ENCODE results near the gene RELL1. TPM values are rescaled to one million over a fixed set of nuclear protein-coding genes. Genes with fewer than 3 reads are reported as not detected.
A peak's percentile ranks its signal among the peaks of the same experiment; 100 is the strongest.

Gene RELL1
- total RNA-seq, 1 donor from 2014 or later, result 74.7 TPM

DNA sequence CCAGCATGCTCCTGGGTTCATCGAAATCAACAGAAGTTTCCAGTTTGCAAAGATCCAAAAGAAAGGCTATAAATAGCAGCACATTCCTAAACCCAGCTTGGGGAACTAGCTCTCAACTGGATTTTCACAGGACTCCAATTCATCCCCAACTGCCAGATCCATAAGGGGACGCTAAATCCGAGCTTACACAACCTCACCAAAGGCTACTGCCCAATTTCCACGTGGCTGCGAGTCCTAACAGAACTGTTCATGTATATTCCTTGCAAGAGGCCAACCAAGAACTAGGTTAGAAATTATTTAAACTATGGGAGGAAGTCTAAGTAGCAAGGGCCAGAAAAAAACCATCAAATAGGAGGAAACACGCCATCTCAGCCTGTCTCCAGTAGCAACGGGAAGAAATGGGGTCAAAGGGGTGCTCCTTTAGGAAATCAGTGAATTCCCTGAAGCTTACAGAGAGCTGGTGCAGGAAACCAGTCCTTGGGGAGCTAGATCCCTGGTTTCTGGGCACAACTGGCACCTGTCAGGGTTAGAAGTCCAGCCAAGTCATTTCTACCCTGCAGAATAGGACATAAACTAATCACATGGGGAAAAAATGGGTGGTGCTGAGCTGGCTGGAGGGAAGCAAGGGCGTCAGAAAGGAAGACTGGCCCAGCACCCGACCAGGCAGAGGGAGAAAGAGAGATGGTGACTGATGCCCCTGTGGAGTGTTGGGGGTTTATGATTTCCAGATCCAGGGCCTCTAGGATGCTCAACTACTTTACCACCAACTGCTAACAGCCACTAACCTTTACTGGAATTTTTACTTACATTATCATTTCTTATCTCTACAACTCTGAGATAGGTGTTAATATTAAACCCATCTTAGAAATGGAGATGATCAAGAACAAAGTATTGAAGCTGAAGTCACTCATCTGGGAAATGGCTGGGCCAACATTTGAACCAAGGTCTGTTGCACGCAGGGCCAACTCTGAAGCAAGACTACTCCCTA is 20.5 kb downstream of the RELL1 start:
- DNase-seq, result peak; percentile 37

DNA sequence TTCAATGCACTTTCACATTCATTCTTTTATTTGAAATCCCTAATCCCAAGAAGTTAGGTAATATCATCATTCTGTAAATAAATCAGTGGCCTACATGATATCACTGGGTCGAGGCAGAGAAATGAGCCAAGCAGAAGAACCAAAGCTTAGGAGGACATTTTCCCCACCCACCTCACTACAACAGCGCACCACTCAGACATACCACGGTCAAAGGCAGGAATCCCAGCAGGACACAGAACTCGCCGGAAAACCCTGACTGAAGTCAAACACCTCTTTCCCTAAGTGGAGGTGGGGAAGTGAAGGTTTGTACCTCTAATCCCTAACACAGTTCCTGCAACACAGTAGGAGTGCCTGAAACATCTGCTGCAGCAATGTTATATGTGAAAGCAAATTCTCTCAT is 21.5 kb downstream of the RELL1 start:
- no peak for DNase-seq

DNA sequence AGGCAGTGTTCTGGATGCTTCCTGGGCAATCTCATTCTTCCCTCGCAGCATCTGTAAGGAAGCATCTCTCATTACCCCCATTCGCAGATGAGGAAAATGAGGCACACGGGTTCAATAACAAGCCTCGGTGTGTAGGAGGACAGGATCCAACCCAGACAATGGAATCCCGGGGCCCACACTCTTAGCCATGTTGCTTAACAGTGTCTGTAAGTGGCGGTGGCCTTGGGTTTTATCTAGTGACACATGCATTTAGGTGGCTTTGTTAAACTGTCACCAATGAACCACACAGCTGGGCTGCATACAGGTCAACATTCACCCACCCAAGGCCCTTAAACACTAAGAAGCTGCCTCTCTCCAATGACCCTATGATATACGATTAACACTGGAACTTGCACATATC is 22.6 kb downstream of the RELL1 start:
- no peak for DNase-seq

DNA sequence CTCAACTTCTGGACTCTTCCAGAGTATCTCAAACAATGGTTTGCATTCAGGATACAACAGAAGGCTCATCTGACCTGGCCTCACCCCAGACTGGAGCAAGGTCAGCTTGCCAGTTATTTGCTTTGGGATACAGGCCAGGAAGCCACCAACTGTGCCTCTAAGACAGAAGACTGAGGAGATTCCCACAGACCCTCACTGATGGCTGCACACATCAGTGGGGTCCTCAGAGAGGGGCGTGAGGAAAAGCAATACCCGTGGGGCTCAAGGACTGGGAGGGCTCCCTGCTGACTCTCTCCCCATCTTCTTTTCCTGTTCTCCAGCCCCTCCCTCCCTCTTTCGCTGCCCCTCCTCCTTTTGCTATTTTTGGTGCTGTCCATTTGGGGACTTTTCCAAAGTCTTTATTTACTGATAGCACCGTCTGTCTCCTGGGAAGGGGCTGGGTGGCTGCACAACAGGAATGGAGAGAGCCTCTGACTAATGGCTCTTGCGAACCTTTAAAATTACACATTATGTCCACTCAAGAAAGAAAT is 23.2 kb downstream of the RELL1 start:
- DNase-seq, result peak; percentile 67

DNA sequence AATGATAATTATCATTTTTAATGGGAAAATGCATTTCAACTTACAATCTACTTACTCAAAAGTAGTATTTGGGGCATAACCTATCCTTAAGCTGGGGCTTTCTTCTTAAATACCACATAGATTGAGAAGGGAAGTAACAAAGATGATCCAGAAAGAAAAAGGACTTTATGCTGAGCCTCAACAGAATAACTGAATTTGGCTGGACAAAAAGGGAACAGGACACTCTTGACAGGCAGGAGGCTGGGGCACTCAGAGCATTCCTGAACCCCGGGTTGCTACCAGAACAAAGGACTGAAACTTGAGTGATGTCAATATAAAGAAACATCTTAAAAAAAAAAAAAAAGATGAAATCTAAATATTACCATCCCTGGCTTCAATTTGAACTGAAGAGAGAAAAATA is 23.9 kb downstream of the RELL1 start:
- no peak for DNase-seq

DNA sequence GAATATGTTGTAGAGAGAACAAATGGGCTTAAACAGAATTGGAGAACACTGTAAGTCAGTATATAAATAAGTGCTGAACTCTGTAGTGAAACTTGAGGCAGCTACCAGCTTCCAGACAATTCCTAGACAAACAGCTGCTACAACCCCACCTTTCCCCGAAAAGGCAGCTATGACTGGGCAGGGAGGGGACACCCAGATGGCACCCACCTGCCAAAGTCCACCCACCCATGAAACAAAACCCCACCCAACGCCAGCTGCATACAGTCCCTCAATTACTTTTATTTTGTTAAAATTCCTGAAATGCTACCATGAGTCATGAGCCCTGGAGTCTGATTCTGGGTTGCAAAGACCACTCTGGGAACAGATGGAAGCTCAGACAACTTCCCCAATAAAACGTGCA is 24.4 kb downstream of the RELL1 start:
- peak; percentile 91 for DNase-seq

DNA sequence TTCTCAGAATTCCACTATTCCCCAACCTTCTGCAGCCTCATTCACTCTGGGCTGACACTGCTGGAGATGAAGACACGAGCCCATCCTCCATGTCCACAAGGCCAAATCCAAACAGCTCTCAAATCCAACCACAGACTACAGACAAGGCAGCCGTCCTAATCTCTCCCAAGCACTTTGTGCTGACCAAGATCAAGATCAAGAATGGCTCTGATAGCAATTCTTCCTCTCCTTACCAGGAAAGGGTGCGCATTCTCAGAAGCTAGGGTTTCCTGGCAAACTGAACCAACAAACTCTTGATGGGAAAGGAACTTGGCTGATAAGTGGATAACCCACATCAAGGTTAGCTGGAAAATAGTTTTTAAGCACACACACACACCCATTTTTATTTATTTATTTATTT is 26.5 kb downstream of the RELL1 start:
- no peak for DNase-seq

DNA sequence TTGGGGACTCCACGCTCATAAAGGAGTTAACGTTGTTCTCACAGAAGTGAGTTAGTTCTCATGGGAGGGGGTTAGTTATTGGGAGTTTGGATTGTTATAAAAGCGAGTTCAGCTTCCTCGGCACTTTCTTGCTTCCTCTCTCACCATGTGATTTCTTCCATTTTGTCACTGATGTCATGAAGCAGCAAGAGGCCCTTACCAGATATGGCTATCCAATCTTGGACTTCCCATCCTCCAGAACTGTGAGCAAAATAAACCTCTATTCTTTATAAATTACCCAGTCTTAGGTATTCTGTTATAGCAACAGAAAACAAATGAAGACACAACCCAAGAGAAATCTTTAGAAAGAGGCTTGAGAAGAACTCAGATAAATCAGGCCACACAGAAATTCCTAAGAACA is 29.5 kb downstream of the RELL1 start:
- no peak for DNase-seq

DNA sequence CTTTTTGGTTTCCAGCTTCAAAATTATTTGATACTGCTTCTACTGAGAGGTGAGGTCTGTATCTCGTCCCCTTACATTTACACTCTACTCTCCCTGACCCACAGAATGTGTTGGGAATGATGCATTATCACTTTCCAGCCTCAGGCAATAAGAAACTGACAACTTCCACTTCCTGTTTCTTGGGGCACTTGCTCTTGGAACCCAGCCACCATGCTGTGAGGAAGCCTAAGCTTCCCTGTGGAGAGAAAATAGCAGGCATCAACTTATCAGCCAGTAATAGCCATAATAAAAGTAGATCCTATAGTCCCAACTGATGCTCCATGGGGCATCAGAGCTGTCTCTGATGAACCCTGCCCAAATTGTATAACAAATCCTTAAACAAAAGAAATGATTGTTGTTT is 32.6 kb downstream of the RELL1 start:
- DNase-seq, result no peak

DNA sequence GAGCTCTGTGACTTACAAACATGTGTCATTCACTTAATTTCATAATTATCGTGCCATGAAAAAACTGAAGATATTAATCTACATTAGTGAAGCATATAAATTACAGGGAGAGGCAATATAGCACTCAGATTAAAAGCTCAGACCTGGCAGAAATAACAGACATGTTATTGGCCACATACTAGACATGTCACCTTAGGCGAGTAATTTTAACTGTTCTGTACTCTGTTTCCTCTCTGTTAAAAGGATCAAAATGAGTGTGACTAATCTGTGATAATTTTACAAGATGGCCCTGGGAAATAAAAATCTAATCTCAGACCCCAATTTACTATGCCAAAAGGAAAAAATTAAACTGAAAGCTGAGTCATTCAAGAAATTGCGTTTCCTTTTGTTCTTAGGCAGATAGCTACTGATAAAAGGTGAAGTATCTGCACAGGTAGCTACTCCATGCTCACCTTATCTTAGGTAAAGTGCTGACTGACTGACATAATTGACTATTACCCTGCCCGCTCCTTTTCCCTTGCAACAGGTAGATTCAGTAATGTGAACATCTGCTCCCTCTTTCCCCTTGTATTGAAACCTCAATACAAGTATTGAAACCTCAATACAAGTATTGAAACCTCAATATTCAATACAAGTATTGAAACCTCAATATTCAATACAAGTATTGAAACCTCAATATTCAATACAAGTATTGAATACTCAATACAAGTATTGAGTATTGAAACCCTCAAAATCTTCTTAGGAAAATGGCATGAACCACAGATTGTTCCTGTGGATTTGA is 33.2 kb downstream of the RELL1 start:
- no peak for DNase-seq

DNA sequence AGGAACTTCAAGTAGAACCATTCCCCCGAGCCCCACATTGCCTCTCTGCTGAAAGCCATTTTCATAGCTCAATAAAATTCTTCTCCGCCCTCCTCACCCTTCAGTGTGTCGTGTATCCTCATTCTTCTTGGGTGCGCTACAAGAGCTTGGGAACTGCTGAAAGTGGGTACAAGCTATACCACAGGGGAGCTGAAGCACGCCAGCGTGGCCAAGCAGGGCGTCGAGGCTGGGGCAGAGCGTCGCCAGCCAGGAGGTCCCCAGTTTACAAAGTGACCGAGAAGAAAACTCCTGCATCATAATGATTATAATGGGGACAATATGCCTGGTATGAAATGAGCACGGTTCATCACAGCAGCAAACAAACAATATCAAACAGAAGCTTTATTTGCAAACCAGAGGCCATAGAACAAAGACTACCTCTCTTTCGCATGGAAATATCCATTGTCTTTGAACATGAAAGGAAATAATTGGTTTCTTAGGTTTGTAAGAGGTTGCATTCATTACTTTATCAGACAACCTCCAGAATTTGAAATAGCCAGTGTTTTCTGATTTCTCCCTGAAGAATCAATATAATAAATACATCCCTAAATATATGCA is 34.3 kb downstream of the RELL1 start:
- no peak for DNase-seq

DNA sequence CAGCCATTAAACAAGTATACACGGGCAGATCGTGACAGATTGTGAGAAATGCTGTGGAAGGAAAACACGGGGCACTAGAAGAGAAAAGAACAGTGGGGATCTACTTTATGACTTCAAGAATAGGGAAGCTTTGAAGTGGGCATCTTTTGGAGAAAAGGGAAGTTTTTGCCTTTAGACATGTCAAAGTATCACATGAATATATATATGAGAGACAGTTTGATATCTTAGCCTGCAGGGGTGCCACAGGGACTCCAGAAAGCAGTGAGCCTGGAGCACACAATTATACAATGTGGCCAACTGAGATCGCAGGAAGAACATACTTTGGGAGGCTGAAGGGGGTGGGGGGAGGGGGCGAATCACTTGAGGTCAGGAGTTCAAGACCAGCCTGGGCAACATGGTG is 35.7 kb downstream of the RELL1 start:
- no peak for DNase-seq

DNA sequence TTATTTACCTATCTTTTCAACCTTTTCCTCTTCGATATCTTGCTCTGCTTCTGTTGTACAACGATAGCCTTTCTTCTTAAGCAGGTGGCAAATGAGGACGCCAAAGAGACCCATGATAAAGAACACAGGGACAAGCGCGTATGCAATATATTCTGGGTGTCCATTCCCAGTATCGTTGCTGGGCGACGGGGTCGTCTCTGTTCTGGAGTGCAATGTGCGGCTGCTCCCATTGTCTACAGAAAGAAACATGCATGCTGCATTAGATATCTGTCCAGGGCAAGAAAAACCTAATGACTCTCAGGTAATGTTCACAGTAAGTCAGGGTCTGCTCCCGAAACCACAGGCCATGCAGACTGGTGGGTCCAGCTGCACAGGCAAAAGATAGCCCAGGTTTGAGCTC is 36.9 kb downstream of the RELL1 start:
- no peak for DNase-seq

DNA sequence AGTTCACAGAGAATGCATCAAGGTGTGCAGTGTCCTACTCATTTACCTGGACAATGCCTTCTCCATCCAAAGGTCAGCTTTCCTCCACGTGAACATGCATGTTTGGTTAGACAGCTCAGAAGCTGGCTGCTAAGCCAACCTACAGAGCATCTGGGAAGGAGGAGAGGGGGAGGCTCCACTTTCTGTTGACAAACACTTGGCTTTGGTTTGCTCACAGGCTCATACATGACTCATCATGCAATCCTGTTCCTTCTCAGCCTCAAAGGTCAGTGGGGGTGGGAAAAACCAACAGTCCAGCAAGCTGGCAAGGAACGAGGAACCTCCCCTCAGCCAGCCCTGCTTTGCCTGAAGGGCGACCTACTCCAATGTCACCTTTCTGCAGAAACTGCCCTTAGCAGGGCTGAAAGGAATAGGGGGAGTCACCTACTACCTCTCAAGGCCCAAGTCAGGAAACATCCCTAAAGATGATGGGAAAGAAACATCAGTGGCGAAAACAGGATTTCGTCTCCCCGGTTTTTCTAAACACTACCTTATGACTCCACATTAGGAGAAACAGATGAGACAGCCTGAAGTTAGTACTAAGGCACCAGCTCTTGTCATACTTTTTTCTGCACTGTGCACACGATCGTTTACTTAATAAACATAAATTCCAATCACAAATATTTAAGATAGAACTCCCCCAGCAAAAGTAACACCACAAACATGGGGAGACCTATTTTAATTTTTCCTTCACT is 37.9 kb downstream of the RELL1 start:
- DNase-seq, result peak; percentile 33

DNA sequence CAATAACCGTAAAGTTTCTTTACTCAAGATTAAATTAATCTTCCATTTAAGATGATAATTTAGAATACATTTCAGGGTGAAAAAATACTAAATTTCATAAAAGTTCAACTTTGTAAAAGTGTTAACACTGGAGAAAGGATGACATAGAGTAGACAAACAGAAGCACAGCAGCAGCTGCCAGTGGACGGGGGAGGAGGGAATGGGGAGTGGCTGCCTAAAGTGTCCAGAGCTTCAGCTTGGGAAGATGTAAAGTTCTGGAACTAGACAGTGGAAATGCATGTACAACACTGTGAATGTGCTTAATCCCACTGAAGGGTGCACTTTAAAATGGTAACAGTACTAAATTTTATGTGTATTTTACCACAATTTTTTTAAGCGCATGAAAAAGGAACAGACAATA is 39.9 kb downstream of the RELL1 start:
- DNase-seq, result peak; percentile 77

DNA sequence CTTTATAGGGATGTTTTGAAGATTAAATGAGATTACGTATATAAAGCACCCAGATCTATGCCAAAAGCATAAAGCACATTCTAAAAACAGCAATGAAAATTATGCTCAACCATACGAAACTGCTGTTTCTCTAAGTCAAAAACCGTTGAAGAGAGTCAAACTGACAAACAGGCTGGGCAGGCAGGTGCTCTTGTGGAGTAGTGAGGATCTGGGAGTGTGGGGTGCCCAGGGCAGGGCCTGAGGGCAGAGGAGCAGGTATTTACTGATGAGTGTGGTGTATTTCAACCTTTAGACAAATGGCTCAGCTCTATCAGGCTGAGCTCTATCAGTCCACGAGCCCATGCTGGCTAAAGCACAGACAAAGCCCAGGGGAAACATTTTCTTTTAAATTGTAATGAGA is 40.4 kb downstream of the RELL1 start:
- DNase-seq, result no peak

DNA sequence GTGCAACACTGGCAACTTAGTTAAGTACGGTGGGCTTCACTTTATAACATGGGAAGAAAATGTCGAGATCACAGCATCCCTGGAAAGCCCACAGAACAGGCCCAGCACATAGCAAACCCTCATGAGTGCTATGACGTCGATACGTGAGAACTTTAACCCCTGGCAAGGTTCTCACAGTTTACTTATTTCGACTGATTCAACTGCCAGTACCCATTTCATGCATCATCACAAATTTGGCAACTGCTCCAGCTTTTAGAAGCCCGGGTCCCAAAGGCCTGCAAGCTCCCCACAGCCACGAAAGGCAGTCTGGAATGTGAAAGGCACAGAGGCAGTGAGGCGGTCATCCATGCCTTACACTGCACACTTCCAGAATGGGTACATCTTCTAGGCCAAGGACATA is 41.2 kb downstream of the RELL1 start:
- DNase-seq, result peak; percentile 72

DNA sequence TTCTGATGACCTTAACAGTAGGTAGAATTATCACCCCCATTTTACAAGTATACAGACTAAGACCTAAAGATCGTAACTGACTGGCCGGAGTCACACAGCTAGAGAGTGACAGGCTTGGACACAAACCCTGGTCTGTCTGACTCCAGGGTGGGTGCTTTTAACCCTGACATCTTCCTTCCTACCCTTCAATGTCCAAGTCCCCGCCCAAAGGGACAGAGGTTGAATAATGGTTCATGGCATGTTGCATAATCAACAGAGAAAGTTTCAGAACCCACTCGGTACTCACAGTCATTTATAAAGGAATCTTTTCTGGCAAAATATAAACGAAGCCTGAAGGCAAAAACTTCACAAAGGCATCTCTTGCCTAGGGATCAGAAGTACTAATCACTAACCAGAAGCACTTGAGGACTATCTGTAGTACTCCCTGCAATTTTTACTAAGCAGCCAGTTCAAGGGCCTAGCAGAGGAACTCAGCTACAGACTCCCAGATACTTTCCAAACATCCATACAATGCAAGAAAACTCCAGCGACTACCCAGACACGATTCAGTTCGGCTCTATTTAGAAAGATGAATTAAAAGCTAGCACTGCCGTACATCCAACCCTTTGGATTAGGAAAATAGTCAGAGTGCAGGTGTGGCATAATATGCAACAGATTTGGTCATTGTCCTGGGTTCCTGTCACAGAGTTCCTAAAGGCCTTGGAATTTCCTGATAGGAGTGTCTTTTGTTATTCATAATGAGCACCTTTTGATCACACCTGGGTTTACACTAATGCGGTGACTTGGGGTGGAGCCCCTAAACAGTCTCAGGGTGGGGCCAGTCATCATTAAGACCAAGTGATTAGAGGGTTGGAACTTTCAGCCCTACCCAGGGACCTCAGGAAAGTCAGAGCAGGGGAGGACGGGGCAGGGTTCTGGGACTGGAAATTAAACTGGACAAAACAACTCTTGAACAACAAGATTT is 44.0 kb downstream of the RELL1 start:
- DNase-seq, result no peak

DNA sequence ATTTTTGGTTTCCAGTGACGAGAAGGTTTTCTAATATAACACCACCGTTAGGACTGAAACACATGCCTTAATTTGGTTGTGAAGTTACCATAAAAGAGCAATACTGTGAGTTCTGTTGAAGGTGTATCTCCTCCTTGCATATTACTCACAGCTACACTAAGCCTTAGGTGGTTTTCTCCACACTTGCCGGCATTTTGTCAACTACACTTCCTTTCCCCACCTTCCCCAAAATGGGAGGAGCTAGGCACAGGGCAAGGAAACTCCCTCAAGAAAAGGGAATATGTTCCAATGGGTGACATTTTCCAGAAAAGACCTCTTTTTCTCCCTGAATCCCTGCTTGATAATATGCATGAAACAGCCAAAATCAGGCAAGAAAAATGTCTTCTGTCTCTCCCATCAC is 44.8 kb downstream of the RELL1 start:
- DNase-seq, result no peak

DNA sequence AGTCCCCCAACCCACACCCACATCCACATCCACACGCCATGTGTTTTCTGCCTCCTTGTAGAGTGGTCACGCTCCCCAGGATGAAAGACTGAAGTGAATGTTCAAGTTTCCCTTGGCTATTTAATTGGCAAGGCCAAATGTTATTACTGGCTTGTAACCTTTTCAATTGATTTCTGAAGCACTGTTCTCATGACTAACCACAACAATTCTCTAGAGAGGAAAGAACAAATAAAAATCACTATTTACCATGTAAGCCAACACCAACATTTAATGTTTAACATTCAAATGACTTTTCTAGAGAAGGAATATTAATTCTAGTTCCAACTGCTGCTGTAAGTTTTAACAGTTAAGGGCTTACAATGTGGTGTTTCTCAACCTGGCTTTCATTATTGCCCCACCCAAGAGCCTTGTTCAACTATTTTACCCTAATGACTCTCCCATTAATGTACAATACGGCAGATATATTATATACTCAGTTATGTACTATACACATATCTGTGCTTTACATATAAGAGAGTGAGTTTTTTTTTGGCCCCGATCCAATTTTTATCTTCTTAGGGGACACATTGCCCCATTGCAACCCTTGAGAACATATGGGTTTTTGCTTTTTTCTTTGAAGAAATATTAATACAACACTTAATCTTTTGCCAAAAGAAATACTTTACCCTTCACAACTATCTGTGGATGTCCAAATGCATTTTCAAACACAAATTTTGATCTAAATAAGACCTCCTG is 46.5 kb downstream of the RELL1 start:
- no peak for DNase-seq

All from tongue (tissue), 2 donors.